T47D (cell line): ENCODE results near the gene LFNG.
A peak's percentile ranks its signal among the peaks of the same experiment; 100 is the strongest.
"Not testable (repeated sequence)": the region's sequence is repeated elsewhere in the genome, so short reads cannot be mapped to it uniquely, and the experiment has no call there.

ENCODE experiments used
- DNase-seq, 2 experiments: peaks; one replicate each; pipeline versions ENCODE4 v3.0.0 to v3.0.0-alpha.2; 2011 to 2012; ENCODE audit warnings: low read depth in 1 of 2, low spot score in 1 of 2
- JUND ChIP-seq: IDR thresholded peaks from 2 replicates; pipeline ENCODE4 v1.6.1; 2012; ENCODE audit warnings: low read depth
- in situ Hi-C: cut with HindIII; loops from 2 replicates; pipeline ENCODE4 v1.10.0; 2016; ENCODE audit warnings: low sequenced_read_pairs, low pct_unique_long_range_greater_than_20kb

LFNG gene

GRCh38 chr7:2546776-2547586, 27.4 kb downstream of the LFNG start:
- TF ChIP-seq JUND: no peak
- in situ Hi-C loops: no loop called here
- DNase-seq: no peak

- TF ChIP-seq JUND: no peak
- DNase-seq: no peak
- in situ Hi-C loops: no loop called here
These were observed 31.8 kb downstream of the LFNG start for GRCh38 chr7:2551418-2551817.

- no peak for TF ChIP-seq JUND
- DNase-seq: no peak
- in situ Hi-C loops: no loop called here
These were observed 33.5 kb downstream of the LFNG start for GRCh38 chr7:2553108-2553507.

GRCh38 chr7:2553831-2554581, 34.4 kb downstream of the LFNG start:
- peak in 1 of 2 experiments; percentile 58 for DNase-seq
- in situ Hi-C loops: no loop called here
- no peak for TF ChIP-seq JUND

DNA sequence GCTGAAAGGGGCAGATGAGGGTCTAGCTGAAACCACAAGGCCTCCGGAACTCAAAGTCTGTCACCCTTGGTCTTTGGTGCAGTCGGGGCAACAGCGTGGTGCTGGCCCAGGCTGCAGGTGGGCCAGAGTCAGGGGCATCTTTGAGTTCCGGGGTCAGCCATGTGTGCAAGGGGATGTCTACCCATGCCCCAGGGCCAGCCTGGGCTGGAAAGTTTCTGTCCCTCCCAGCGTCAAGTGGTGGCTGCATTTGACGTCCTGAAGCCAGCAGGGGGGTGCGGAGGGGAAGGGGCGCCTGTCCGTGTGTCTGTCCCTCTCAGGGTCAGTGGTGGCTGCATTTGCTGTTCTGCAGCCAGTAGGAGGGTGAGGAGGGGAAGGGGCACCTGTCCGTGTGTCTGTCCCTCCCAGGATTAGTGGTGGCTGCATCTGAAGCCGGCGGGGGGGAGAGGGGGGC, 35.1 kb downstream of the LFNG start:
- no peak for TF ChIP-seq JUND

DNA sequence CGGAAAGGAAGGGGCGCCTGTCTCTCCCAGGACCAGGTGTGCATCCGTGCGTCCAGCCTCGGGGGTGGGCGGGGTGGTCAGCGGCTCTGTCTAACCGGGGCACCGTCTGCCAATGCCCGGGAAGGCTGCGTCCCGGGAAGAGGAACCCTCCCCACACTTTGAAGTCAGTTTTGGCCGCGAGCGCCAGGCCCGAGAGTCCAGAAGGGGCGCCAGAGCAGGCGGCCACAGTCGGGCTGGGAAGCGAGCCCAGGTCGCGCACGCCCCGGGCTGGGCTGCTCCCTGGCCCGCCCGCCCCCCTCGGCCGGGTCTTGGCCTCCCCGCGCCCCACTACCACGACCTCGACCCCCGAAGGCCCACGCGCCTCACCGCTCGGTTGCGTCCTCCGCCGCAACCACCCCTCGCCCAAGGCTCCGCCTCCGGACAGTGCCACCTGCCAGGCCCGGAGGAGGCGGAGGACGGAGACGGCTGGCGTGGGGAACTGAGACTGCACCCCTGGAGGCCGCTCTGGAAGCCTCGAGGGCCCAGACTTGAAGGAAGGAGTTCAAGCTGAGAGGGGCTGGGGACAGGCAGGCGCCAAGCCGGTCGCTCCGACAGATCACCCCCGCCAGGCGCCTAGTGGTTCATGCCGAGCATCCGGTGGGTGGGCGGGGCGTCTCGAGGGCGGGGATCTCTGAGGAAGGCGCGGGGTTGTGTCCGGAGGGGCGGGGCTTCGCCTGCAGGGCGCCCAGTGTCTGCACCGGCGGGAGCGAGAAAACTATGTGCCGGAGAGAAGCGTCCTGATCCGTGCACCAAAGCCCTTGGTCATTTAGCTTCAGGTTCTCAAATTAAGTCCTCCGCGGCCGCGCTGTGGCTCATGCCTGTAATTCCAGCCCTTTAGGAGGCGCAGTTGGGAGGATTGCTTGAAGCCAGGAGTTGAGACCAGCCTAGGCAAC, 35.8 kb downstream of the LFNG start, which contains the start of gene BRAT1:
Gene BRAT1, minus strand, starts transcription at position 404 of the 932 bp plus-strand sequence. CDS start 1,093 bp downstream, outside the sequence.
- no peak for TF ChIP-seq JUND
- in situ Hi-C loops: no loop called here

More for the DNA sequence above, 35.1 kb downstream of the LFNG start:
- no peak for DNase-seq
- in situ Hi-C loops: no loop called here

GRCh38 chr7:2558629-2559282, 39.2 kb downstream of the LFNG start, which contains the start of gene IQCE:
IQCE (plus strand) TSS chr7:2558979; CDS start chr7:2559182, 203 bp downstream.
- peak; percentile 86 to 97 for DNase-seq
- in situ Hi-C loops: no loop called here

More for the DNA sequence above, 35.8 kb downstream of the LFNG start, which contains the start of gene BRAT1:
- DNase-seq: peak; percentile 97 to 98

DNA sequence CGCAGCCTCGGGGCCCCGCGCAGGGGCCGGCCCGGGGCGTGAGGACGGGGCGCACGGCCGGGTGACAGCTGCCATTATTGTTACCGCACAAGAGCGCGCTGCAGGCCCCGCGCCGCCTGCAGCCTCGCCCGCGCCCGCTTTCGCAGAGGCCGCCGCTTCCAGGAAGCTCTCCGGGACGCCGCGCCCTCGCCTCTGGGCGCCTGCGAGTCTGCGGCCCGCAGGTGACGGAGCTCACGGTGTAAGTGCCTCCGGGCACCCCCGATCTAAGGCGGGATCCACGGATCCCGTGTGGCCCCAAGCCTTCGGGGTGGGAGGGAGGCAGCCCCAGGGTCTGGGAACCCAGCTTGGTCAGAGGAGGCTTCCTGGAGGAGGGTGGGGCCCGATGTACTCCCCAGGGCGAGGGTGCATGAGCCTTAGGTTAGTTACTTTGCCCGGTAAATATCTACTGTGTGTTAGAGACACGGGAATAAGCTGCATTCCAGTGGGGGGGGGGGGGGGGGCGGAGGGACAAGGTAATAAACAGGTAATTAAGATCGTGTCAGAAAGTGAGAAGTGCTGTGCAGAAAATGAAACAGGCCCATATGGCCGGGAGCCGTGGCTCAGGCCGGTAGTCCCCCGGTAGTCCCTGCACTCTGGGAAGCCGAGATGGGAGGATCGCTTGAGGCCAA, 39.8 kb downstream of the LFNG start:
- no peak for TF ChIP-seq JUND
- DNase-seq: peak in 1 of 2 experiments; percentile 63
- in situ Hi-C loops: no loop called here

More at GRCh38 chr7:2558629-2559282, 39.2 kb downstream of the LFNG start, which contains the start of gene IQCE:
- TF ChIP-seq JUND: no peak

GRCh38 chr7:2563955-2564354, 44.4 kb downstream of the LFNG start:
- in situ Hi-C loops, DNase-seq: not testable (repeated sequence)

DNA sequence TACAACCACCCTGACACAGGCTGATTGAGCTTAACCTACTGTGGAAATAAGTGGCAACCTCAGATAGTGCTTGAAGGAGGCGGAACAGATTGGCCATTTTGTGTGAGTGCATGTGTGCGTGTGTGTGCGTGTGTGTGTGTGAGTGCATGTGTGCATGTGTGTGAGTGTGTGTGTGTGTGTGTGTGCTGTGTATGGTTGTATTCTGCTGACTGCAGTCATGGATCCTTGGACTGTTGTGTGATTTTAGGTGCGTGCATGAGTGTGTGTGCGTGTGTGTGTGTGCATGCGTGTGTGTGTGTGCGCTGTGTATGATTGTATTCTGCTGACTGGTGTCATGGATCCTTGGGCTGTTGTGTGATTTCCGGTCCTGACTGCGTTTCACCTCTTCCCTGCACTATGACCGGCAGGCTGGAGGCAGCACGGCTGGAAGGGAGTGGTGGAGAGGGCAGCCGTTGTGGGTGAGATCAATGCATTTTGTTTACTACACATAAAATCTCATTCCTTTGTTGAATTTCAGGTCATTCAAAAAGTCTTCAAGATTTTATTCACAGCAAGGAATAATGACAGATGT, 45.5 kb downstream of the LFNG start:
- no peak for TF ChIP-seq JUND
- DNase-seq: no peak
- in situ Hi-C loops: no loop called here
